ENCODE data around the gene NOS1AP.

Gene NOS1AP

GRCh38 chr1:162380061-162380846 is 310.8 kb downstream of the NOS1AP start:
- no peak for DNase-seq (ENCODE audit: low read depth)

GRCh38 chr1:162381383-162381782 is 311.9 kb downstream of the NOS1AP start, which contains the start of gene C1orf226:
Gene C1orf226, plus strand, starts transcription at chr1:162381728. Its CDS starts 174 bp downstream, at chr1:162381902.
- DNase-seq (ENCODE audit: low read depth), result no peak
- no peak within 1 kb of the TSS for H3K4me3 ChIP-seq (ENCODE audit: low read depth, low read length)
- no peak for TF ChIP-seq CTCF (IDR thresholded peaks at IDR 0.05; ENCODE audit: insufficient read depth, low read depth, low read length, missing control alignments)

More at GRCh38 chr1:162380061-162380846, 310.8 kb downstream of the NOS1AP start:
- H3K4me3 ChIP-seq (ENCODE audit: low read depth, low read length), result no peak overlapping the region
- no peak for TF ChIP-seq CTCF (IDR thresholded peaks at IDR 0.05; ENCODE audit: insufficient read depth, low read depth, low read length, missing control alignments)

- H3K4me3 ChIP-seq (ENCODE audit: low read depth, low read length), result no peak overlapping the region
- DNase-seq (ENCODE audit: low read depth), result no peak
- no peak for TF ChIP-seq CTCF (IDR thresholded peaks at IDR 0.05; ENCODE audit: insufficient read depth, low read depth, low read length, missing control alignments)
These were observed 312.7 kb downstream of the NOS1AP start for GRCh38 chr1:162381941-162382750.

GRCh38 chr1:162383091-162383490 is 313.6 kb downstream of the NOS1AP start:
- H3K4me3 ChIP-seq (ENCODE audit: low read depth, low read length), result no peak overlapping the region
- DNase-seq (ENCODE audit: low read depth), result no peak
- TF ChIP-seq CTCF (IDR thresholded peaks at IDR 0.05; ENCODE audit: insufficient read depth, low read depth, low read length, missing control alignments), result no peak

- no peak for TF ChIP-seq CTCF (IDR thresholded peaks at IDR 0.05; ENCODE audit: insufficient read depth, low read depth, low read length, missing control alignments)
- H3K4me3 ChIP-seq (ENCODE audit: low read depth, low read length), result no peak overlapping the region
- DNase-seq (ENCODE audit: low read depth), result no peak
These were observed 314.0 kb downstream of the NOS1AP start for GRCh38 chr1:162383516-162383915.

GRCh38 chr1:162384116-162384515 is 314.6 kb downstream of the NOS1AP start:
- no peak for DNase-seq (ENCODE audit: low read depth)
- no peak for TF ChIP-seq CTCF (IDR thresholded peaks at IDR 0.05; ENCODE audit: insufficient read depth, low read depth, low read length, missing control alignments)
- H3K4me3 ChIP-seq (ENCODE audit: low read depth, low read length), result no peak overlapping the region

Data from GM12865 (cell line).